Gastroesophageal sphincter (tissue), 3 donors: ENCODE data around the gene NRAP.

Experiments
- CTCF ChIP-seq, 4 experiments: fragments of 200-600 bp in 2 of 4; fragments of 450-650 bp in 2 of 4; sonication (generic) in 1 of 4; IDR thresholded peaks; one replicate each; pipeline ENCODE4 v1.5.1; 2017 to 2019; ENCODE audit warnings: antibody characterized with exemption in 4 of 4, mild to moderate bottlenecking in 2 of 4, moderate library complexity in 2 of 4
- POLR2A ChIP-seq, 2 donors: fragments of 450-650 bp; IDR thresholded peaks; one replicate each; pipeline ENCODE4 v1.6.1; 2017; ENCODE audit warnings: antibody characterized with exemption in 2 of 2, mild to moderate bottlenecking in 2 of 2, moderate library complexity in 1 of 2

GRCh38 chr10:113641702-113642101 lies 22.1 kb downstream of the NRAP start:
- no peak for TF ChIP-seq CTCF (IDR thresholded peaks at IDR 0.05)
- no peak for TF ChIP-seq POLR2A (IDR thresholded peaks at IDR 0.05)
